ENCODE results near the gene NXNL1. TPM values are rescaled to one million over a fixed set of nuclear protein-coding genes. Genes with fewer than 3 reads are reported as not detected.

The NXNL1 gene
- total and polyA plus RNA-seq, 2 of the 8 experiments (the other 6 are each of a cell fraction or from before 2014, with no cell fraction given), result not detected

DNA sequence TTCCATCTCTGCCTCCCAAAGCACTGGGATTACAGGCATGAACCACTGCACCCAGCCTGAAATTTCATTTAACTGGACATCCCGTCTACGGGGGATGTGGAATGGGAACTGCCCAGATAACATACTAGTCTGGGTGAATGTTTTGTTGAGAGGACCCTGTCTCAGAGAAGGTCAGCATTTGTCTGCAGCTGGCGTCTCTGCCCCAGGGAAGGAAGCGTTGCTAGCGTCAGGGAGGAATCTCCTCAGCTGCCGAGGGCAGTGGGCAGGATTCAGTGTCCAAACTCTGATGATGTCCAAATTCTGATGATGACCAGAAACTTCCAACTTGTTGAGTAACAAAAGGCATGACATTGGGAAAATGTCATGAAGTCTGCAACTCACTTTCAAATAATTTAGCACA is 3.1 kb downstream of the NXNL1 start (continued):
- TF ChIP-seq POU5F1 (IDR thresholded peaks at IDR 0.05; ENCODE audit: low read depth, low read length), result no peak

Measured in H1 (cell line).